HL-60 (cell line): ENCODE measurements around the gene EXOSC10.

Source experiments
- GABPA ChIP-seq: IDR thresholded peaks from 2 replicates; pipeline ENCODE4 v1.6.1; 2012; ENCODE audit warnings: low read depth
- POLR2AphosphoS5 ChIP-seq: IDR thresholded peaks from 2 replicates; pipeline ENCODE4 v1.6.1; 2012; ENCODE audit warnings: low read depth
- SPI1 ChIP-seq: IDR thresholded peaks from 2 replicates; pipeline ENCODE4 v1.6.1; 2012; ENCODE audit warnings: low read depth, mild to moderate bottlenecking, borderline replicate concordance
- TF ChIP-seq, protein P1 (sequence below): IDR thresholded peaks from one replicate; pipeline ENCODE4 v1.5.1; 2011; ENCODE audit warnings: low read length, control low read depth, inconsistent platforms; ENCODE audit not compliant: insufficient read depth
- TF ChIP-seq, protein P2 (sequence below): IDR thresholded peaks from 2 replicates; pipeline ENCODE4 v1.6.1; 2012; ENCODE audit warnings: low read depth; ENCODE audit not compliant: insufficient replicate concordance

DNA sequence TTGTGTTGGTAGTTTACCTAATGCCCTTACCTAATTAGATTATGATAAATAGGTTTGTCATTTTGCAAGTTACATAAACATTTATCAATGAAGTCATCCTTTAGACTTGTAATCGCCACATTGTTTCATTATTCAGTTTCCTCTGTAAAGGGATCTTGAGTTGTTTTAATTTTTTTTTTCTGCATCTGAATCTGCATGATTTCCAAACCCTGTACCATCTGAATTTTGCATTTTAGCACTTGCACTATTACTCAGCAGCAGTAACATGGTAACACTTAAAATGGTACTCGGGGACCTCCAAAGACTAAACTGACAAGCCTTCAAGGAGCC is 74.8 kb downstream of the EXOSC10 start:
- TF ChIP-seq, protein P1, sequence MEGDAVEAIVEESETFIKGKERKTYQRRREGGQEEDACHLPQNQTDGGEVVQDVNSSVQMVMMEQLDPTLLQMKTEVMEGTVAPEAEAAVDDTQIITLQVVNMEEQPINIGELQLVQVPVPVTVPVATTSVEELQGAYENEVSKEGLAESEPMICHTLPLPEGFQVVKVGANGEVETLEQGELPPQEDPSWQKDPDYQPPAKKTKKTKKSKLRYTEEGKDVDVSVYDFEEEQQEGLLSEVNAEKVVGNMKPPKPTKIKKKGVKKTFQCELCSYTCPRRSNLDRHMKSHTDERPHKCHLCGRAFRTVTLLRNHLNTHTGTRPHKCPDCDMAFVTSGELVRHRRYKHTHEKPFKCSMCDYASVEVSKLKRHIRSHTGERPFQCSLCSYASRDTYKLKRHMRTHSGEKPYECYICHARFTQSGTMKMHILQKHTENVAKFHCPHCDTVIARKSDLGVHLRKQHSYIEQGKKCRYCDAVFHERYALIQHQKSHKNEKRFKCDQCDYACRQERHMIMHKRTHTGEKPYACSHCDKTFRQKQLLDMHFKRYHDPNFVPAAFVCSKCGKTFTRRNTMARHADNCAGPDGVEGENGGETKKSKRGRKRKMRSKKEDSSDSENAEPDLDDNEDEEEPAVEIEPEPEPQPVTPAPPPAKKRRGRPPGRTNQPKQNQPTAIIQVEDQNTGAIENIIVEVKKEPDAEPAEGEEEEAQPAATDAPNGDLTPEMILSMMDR: no peak
- no peak for TF ChIP-seq GABPA
- no peak for TF ChIP-seq POLR2AphosphoS5
- no peak for TF ChIP-seq SPI1
- TF ChIP-seq, protein P2, sequence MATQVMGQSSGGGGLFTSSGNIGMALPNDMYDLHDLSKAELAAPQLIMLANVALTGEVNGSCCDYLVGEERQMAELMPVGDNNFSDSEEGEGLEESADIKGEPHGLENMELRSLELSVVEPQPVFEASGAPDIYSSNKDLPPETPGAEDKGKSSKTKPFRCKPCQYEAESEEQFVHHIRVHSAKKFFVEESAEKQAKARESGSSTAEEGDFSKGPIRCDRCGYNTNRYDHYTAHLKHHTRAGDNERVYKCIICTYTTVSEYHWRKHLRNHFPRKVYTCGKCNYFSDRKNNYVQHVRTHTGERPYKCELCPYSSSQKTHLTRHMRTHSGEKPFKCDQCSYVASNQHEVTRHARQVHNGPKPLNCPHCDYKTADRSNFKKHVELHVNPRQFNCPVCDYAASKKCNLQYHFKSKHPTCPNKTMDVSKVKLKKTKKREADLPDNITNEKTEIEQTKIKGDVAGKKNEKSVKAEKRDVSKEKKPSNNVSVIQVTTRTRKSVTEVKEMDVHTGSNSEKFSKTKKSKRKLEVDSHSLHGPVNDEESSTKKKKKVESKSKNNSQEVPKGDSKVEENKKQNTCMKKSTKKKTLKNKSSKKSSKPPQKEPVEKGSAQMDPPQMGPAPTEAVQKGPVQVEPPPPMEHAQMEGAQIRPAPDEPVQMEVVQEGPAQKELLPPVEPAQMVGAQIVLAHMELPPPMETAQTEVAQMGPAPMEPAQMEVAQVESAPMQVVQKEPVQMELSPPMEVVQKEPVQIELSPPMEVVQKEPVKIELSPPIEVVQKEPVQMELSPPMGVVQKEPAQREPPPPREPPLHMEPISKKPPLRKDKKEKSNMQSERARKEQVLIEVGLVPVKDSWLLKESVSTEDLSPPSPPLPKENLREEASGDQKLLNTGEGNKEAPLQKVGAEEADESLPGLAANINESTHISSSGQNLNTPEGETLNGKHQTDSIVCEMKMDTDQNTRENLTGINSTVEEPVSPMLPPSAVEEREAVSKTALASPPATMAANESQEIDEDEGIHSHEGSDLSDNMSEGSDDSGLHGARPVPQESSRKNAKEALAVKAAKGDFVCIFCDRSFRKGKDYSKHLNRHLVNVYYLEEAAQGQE: no peak
